Activated CD4-positive, alpha-beta T cell treated with anti-CD3 and anti-CD28 coated beads for 1 hour (primary cell): Measurements from ENCODE around the gene NDFIP2.

Experiments used
- DNase-seq: peaks from one replicate; pipeline ENCODE4 v3.0.0-alpha.2; 2020

Gene NDFIP2

GRCh38 chr13:79459906-79460305 lies 21.0 kb upstream of the NDFIP2 start:
- DNase-seq: no peak

GRCh38 chr13:79462895-79463294 lies 18.1 kb upstream of the NDFIP2 start:
- DNase-seq: no peak

GRCh38 chr13:79463604-79464003 lies 17.4 kb upstream of the NDFIP2 start:
- no peak for DNase-seq

- no peak for DNase-seq
Observed at GRCh38 chr13:79466872-79467271, 14.1 kb upstream of the NDFIP2 start.

GRCh38 chr13:79468402-79468801 lies 12.6 kb upstream of the NDFIP2 start:
- DNase-seq: no peak

- DNase-seq: no peak
Observed at GRCh38 chr13:79468819-79469218, 12.1 kb upstream of the NDFIP2 start.

GRCh38 chr13:79469608-79470007 lies 11.3 kb upstream of the NDFIP2 start:
- DNase-seq: no peak

GRCh38 chr13:79470666-79471065 lies 10.3 kb upstream of the NDFIP2 start:
- DNase-seq: no peak

GRCh38 chr13:79475569-79475968 lies 5.4 kb upstream of the NDFIP2 start:
- DNase-seq: no peak

- DNase-seq: no peak
Observed at GRCh38 chr13:79477968-79478367, 3.0 kb upstream of the NDFIP2 start.

- no peak for DNase-seq
Observed at GRCh38 chr13:79479882-79480281, 1.1 kb upstream of the NDFIP2 start.

- DNase-seq: peak; percentile 28
Observed at GRCh38 chr13:79481685-79482052, 714 bp downstream of the NDFIP2 start.

GRCh38 chr13:79482281-79482970 lies 1.5 kb downstream of the NDFIP2 start:
- DNase-seq: no peak

- DNase-seq: no peak
Observed at GRCh38 chr13:79483086-79483706, 2.2 kb downstream of the NDFIP2 start.

GRCh38 chr13:79485014-79485811 lies 4.3 kb downstream of the NDFIP2 start:
- DNase-seq: no peak

- no peak for DNase-seq
Observed at GRCh38 chr13:79486433-79487188, 5.7 kb downstream of the NDFIP2 start.

GRCh38 chr13:79490326-79490725 lies 9.4 kb downstream of the NDFIP2 start:
- no peak for DNase-seq

- no peak for DNase-seq
Observed at GRCh38 chr13:79490824-79491223, 9.9 kb downstream of the NDFIP2 start.

- no peak for DNase-seq
Observed at GRCh38 chr13:79491715-79492114, 10.8 kb downstream of the NDFIP2 start.

- DNase-seq: no peak
Observed at GRCh38 chr13:79492313-79492798, 11.4 kb downstream of the NDFIP2 start.

GRCh38 chr13:79492918-79493594 lies 12.1 kb downstream of the NDFIP2 start:
- no peak for DNase-seq

GRCh38 chr13:79496188-79496587 lies 15.2 kb downstream of the NDFIP2 start:
- DNase-seq: no peak

- no peak for DNase-seq
Observed at GRCh38 chr13:79497064-79497463, 16.1 kb downstream of the NDFIP2 start.
